Measurements from ENCODE around the gene CETN1. TPM values are rescaled to one million over a fixed set of nuclear protein-coding genes. Genes with fewer than 3 reads are reported as not detected.

The CETN1 gene
- total RNA-seq, 1 donor from 2014 or later, result not detected

DNA sequence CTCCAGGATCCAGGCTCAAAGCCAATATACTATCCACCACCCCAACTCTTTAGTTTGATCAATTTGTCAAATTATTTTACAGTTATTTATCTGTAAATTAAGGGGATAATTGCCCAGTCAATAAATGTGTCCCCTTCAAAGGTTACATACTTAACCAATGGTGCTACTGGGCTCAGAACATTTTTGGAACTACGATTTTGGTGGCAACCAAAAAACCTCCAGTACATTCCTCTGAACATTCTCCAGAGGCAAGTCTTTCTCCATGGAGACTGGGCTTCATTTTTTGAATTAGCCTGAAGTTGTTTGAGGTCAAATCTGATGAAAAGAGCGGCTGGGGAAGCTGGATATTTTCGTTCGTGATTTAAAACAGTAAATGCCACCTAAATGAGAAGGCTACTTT is 14.9 kb downstream of the CETN1 start:
- peaks cover 14% of the 10 kb centered on the region for H3K4me1 Mint-ChIP-seq (ENCODE audit: low read depth)
- H3K27me3 Mint-ChIP-seq (ENCODE audit: insufficient read depth), result peaks cover 13% of the 10 kb centered on the region
- H3K4me3 Mint-ChIP-seq, result no peak overlapping the region
- intact Hi-C loops (cut with micrococcal nuclease), result loop anchor here (5.0 kb wide), 2 partner anchors 217 to 438 kb away; partner anchors contain the start of genes USP14 and YES1
- peaks cover 9% of the 10 kb centered on the region for H3K9me3 Mint-ChIP-seq
- peaks cover 2% of the 10 kb centered on the region for H3K36me3 Mint-ChIP-seq (ENCODE audit: low read depth)
- H3K27ac Mint-ChIP-seq, result no peak overlapping the region
- no peak for DNase-seq (ENCODE audit: low spot score)

DNA sequence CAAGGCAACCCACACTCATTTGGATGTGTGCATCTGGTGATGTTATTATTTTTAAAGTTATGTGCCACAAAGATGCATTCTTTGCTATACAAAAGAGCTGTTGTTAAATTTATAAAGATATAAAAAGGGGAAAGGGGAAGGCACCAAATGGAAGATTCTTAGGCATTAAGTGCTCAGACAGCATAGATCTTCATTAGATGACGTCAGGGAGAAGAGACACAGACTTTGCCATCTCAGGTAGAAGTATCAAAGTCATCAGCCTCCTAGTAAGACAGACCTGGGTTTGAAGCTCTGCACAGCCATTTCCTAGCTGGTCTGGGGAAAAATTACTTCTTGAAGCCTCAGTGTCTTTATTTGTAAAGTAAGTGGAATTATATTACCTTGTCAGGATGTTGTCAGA is 15.4 kb downstream of the CETN1 start:
- Mint-ChIP-seq H3K4me1 (ENCODE audit: low read depth) (peaks cover 14% of the 10 kb centered on the region), H3K27me3 (ENCODE audit: insufficient read depth) (peaks cover 13% of the 10 kb centered on the region), H3K36me3 (ENCODE audit: low read depth) (peaks cover 2% of the 10 kb centered on the region), H3K4me3 (no peak overlapping the region), H3K9me3 (peaks cover 4% of the 10 kb centered on the region), H3K27ac (no peak overlapping the region)
- no peak for DNase-seq (ENCODE audit: low spot score)
- intact Hi-C loops (cut with micrococcal nuclease), result loop anchor here (5.0 kb wide), 2 partner anchors 217 to 438 kb away; partner anchors contain the start of genes USP14 and YES1

DNA sequence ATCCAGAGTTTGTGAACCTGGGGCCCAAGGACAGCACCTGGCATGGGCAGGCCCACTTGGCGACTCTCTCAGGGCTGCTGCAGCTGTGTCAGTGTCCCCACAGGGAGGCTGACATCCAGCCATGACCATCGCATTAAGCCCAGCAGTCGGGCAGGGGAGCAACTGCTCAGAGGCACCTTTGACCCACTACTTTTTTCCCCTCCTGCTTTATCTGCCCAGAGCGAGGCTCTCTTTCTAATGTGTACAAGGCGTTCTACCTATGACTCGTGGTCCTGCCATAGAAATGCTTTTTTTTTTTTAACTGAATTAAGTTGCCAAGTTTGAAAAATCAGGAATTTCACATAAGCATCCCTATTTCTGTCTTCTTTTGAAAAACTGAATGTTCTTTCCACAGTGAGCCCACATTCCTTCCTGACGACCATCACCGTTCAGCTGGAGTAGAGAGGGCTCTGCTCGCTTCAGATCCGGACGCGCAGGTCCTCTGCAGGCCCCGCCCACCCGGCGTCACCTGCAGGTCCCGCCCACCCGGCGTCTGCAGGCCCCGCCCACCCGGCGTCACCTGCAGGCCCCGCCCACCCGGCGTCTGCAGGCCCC is 16.2 kb downstream of the CETN1 start:
- Mint-ChIP-seq H3K27ac (no peak overlapping the region), H3K9me3 (peaks cover 4% of the 10 kb centered on the region), H3K4me3 (no peak overlapping the region), H3K4me1 (ENCODE audit: low read depth) (peaks cover 14% of the 10 kb centered on the region), H3K36me3 (ENCODE audit: low read depth) (peaks cover 2% of the 10 kb centered on the region), H3K27me3 (ENCODE audit: insufficient read depth) (peaks cover 20% of the 10 kb centered on the region)
- no peak for DNase-seq (ENCODE audit: low spot score)
- intact Hi-C loops (cut with micrococcal nuclease), result loop anchor here (1.0 to 5.0 kb wide), 4 partner anchors 60 to 439 kb away; partner anchors contain the start of genes THOC1, TYMS, USP14 and YES1

DNA sequence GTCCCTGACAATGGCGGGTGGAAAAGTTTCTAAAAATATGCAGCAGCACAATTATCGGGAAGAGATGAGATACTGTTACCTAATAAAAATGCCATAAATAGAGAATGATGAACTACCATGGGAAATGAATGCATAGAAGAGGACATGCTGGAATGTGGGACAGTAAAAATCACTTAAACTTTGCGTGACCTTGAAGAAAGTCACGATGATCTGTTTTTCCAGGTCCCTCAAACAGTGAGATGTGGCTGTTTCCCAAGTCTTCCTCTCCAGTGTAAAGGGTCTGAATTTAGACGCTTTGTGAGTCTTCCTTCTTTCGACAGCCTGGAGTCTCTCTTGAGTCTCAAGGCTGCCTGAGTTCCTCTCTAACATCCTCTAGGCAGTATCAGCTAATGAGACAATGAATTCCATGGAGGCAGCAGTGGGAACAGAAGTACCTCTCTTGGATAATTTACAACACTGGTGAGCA is 18.0 kb downstream of the CETN1 start:
- no peak overlapping the region for H3K4me3 Mint-ChIP-seq
- no peaks in the 10 kb centered on the region for H3K9me3 Mint-ChIP-seq
- intact Hi-C loops (cut with micrococcal nuclease), result loop anchor here (5.0 kb wide), 2 partner anchors 214 to 441 kb away; partner anchors contain the start of genes USP14 and YES1
- H3K36me3 Mint-ChIP-seq (ENCODE audit: low read depth), result no peaks in the 10 kb centered on the region
- peaks cover 14% of the 10 kb centered on the region for H3K4me1 Mint-ChIP-seq (ENCODE audit: low read depth)
- H3K27ac Mint-ChIP-seq, result no peak overlapping the region
- H3K27me3 Mint-ChIP-seq (ENCODE audit: insufficient read depth), result peaks cover 20% of the 10 kb centered on the region
- no peak for DNase-seq (ENCODE audit: low spot score)

DNA sequence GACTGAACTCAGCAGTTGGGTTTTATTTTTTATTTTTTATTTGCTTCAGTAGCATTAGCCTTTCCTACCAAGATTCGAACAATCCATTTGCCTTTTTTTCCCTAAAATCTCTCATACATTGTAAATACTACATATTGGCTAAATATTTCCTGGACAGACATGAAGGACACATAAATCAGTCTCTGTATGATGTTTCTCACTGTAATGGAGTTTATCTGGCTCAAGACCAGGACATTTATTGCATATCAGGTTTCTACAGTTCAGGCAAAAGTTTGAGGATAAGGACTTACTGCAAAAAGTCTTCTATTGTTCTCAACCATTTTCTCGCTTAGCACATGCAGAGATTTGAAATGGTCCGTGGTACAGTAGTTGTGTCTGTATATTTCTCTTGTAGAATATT is 19.9 kb downstream of the CETN1 start:
- DNase-seq (ENCODE audit: low spot score), result no peak
- Mint-ChIP-seq H3K9me3 (no peaks in the 10 kb centered on the region), H3K27ac (no peak overlapping the region), H3K4me1 (ENCODE audit: low read depth) (peaks cover 14% of the 10 kb centered on the region), H3K27me3 (ENCODE audit: insufficient read depth) (peaks cover 16% of the 10 kb centered on the region), H3K36me3 (ENCODE audit: low read depth) (no peaks in the 10 kb centered on the region), H3K4me3 (no peak overlapping the region)
- intact Hi-C loops (cut with micrococcal nuclease), result no loop called here

DNA sequence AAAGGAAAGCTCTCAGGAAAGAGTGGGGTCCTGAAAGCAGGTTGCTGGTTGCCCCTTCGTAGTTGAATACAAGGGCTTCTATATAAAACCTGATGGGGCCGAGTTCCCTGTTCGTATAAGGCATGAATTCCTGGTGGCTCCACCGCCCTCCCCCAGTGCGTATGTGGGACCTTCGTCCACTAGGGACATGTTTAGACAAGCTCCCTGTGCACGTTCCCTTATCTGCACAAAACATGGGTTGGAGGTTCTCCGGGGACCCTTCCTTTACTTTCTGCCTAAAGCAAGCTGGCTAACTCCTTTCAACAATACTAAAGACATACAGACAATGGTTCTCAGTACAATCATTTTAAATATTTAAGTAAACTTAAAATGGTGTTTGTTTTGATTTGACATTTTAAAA is 24.6 kb downstream of the CETN1 start:
- no peaks in the 10 kb centered on the region for H3K9me3 Mint-ChIP-seq
- H3K27me3 Mint-ChIP-seq (ENCODE audit: insufficient read depth), result peaks cover 14% of the 10 kb centered on the region
- no peaks in the 10 kb centered on the region for H3K36me3 Mint-ChIP-seq (ENCODE audit: low read depth)
- no peak overlapping the region for H3K27ac Mint-ChIP-seq
- no peak for DNase-seq (ENCODE audit: low spot score)
- no peak overlapping the region for H3K4me3 Mint-ChIP-seq
- intact Hi-C loops (cut with micrococcal nuclease), result no loop called here
- no peaks in the 10 kb centered on the region for H3K4me1 Mint-ChIP-seq (ENCODE audit: low read depth)

DNA sequence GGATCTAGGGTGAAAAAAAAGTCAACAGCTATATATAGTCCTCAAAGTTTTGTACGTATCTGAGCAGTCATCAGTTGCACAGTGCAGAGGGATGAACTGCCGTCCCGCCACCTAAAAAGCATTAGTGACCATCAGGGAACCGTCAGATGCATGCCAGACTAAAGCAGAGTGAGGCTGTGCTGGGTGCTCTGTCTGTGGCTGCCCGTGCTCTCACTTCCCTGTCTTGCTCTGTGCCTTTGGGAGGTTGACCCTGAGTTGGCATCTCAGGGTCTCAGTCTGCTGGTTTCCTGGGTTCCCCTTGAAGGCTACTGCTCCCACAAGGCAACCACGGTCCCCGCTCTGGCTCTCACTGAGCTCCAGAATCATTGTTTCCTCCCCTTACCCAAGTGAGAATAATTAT is 27.8 kb downstream of the CETN1 start:
- peaks cover 7% of the 10 kb centered on the region for H3K27me3 Mint-ChIP-seq (ENCODE audit: insufficient read depth)
- H3K4me3 Mint-ChIP-seq, result no peak overlapping the region
- H3K9me3 Mint-ChIP-seq, result no peaks in the 10 kb centered on the region
- DNase-seq (ENCODE audit: low spot score), result no peak
- H3K36me3 Mint-ChIP-seq (ENCODE audit: low read depth), result no peaks in the 10 kb centered on the region
- no peaks in the 10 kb centered on the region for H3K4me1 Mint-ChIP-seq (ENCODE audit: low read depth)
- intact Hi-C loops (cut with micrococcal nuclease), result no loop called here
- no peak overlapping the region for H3K27ac Mint-ChIP-seq

DNA sequence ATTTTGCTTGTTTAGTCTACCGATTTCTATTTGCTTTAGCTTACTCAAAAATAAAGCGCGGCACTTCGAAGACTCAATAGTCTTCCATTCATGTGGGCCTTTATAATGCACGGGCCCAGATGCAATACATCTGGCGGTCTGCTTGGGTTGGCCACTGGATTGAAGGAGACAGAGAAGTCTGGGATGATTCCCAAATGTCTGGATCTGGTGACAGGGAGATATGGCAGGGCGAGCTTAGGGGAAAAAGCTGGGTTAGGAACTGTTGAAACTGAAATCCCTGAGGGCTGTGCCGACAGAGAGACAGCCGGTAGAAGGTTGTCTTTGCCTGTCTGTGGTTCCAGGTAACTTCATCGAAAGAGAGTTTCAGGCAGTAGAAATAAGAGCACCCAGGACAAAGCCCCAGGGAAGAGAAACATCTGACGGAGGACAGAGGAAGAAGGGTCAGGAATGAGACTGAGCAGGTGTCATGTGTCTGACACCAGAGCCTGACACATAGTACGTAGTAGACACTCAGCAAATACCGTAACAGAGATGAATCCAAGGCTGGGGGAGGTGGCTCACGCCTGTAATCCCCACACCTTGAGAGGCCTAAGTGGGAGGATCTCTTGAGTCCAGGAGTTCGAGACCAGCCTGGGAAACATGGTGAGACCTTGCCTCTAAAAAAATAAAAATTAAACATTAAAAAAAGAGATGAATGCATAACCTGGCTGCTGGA is 30.2 kb downstream of the CETN1 start:
- Mint-ChIP-seq H3K4me3 (no peak overlapping the region), H3K36me3 (ENCODE audit: low read depth) (no peaks in the 10 kb centered on the region), H3K27ac (no peak overlapping the region), H3K27me3 (ENCODE audit: insufficient read depth) (peaks cover 6% of the 10 kb centered on the region), H3K9me3 (no peaks in the 10 kb centered on the region), H3K4me1 (ENCODE audit: low read depth) (no peaks in the 10 kb centered on the region)
- intact Hi-C loops (cut with micrococcal nuclease), result loop anchor here (10.0 kb wide), 1 partner anchor 116 kb away; no protein-coding TSS in a partner anchor
- no peak for DNase-seq (ENCODE audit: low spot score)

DNA sequence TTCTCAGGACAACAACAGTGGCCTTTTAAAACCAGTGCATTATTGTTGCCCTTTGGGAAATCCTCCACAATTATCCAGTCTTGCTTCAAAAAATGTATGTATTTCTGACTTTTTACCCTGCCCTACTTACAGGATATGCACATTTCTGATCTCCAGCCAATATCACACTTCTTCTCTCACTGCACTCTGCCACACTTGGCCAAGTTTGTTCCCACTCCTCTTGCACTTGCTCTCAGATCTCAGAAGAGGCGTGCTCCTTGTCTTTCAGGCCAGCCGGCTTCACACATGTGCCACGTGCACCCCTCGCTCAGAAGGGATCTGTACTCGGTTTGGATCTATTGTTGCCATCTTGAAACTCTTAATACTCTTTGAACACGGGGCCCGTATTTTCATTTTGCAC is 32.0 kb downstream of the CETN1 start:
- no peak for DNase-seq (ENCODE audit: low spot score)
- intact Hi-C loops (cut with micrococcal nuclease), result loop anchor here (10.0 kb wide), 1 partner anchor 117 kb away; no protein-coding TSS in a partner anchor
- H3K4me1 Mint-ChIP-seq (ENCODE audit: low read depth), result no peaks in the 10 kb centered on the region
- no peak overlapping the region for H3K27ac Mint-ChIP-seq
- peaks cover 4% of the 10 kb centered on the region for H3K27me3 Mint-ChIP-seq (ENCODE audit: insufficient read depth)
- H3K9me3 Mint-ChIP-seq, result no peaks in the 10 kb centered on the region
- no peak overlapping the region for H3K4me3 Mint-ChIP-seq
- no peaks in the 10 kb centered on the region for H3K36me3 Mint-ChIP-seq (ENCODE audit: low read depth)

DNA sequence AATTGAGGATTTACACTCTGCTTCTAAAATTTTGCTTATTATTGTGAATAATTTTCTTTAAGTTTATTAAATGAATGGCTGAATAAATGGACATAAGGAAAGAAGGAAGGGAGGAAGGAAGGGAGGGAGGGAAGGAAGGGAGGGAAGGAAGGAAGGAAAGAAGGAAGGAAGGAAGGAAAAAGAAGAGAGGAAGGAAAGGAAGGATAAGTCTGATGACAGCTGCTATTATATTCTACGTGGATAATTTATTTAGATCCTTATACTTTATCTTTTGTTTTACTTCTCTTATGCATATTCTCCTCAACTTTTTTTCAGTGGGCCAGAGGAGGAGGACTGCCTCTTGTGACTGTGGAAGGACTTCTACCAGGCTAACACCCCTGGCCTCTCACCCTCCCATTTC is 34.0 kb downstream of the CETN1 start:
- peaks cover 4% of the 10 kb centered on the region for H3K27me3 Mint-ChIP-seq (ENCODE audit: insufficient read depth)
- H3K27ac Mint-ChIP-seq, result no peak overlapping the region
- no peaks in the 10 kb centered on the region for H3K36me3 Mint-ChIP-seq (ENCODE audit: low read depth)
- no peaks in the 10 kb centered on the region for H3K9me3 Mint-ChIP-seq
- H3K4me1 Mint-ChIP-seq (ENCODE audit: low read depth), result no peaks in the 10 kb centered on the region
- intact Hi-C loops (cut with micrococcal nuclease), result loop anchor here (10.0 kb wide), 1 partner anchor 119 kb away; no protein-coding TSS in a partner anchor
- no peak for DNase-seq (ENCODE audit: low spot score)
- H3K4me3 Mint-ChIP-seq, result no peak overlapping the region

DNA sequence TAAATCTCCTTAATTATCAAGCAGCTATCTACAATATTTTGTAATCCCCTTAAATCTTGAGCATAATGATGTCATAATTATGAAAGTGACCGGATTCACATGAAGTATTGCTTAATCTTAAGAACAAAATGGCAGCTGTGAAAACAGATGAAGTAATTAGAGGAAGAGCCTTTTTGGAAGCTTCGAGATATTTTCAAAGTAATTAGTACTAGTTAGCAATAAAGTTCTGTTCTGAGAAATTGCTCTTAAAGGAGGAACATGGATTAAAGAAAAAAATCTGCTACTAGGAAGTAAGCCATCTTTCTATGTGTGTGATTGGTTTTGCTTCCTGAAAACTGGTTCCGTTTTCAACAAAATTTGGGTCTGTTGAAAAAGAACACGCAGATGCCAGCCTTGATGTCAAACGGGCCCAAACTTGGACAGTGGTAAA is 34.9 kb downstream of the CETN1 start:
- intact Hi-C loops (cut with micrococcal nuclease), result loop anchor here (5.0 to 10.0 kb wide), 2 partner anchors 120 to 503 kb away; no protein-coding TSS in a partner anchor
- no peak for DNase-seq (ENCODE audit: low spot score)
- no peak overlapping the region for H3K4me3 Mint-ChIP-seq
- peaks cover 6% of the 10 kb centered on the region for H3K27me3 Mint-ChIP-seq (ENCODE audit: insufficient read depth)
- H3K36me3 Mint-ChIP-seq (ENCODE audit: low read depth), result no peaks in the 10 kb centered on the region
- no peak overlapping the region for H3K27ac Mint-ChIP-seq
- H3K9me3 Mint-ChIP-seq, result no peaks in the 10 kb centered on the region
- H3K4me1 Mint-ChIP-seq (ENCODE audit: low read depth), result no peaks in the 10 kb centered on the region

DNA sequence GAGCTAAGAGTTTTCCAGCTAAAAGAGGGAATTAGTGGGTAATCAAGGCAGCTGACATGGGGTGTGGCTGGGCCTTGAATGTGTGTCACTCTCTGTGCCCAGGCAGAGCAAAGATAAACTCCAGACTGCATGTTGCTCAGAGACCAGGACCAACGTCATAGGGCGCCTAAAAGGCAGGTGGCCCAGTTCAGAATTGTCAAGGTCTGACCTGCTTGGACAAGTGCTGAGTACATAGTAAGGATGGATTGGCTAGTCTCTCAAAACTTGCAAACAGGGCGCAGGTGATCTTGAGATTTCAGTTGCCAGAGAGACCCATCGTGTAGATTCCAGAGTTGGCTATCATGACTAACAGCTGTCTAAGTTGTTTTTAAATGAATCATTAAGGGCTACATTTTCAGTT is 35.6 kb downstream of the CETN1 start:
- intact Hi-C loops (cut with micrococcal nuclease), result loop anchor here (1.0 to 10.0 kb wide), 5 partner anchors 18 to 503 kb away; partner anchors contain the start of gene THOC1
- no peak overlapping the region for H3K27ac Mint-ChIP-seq
- H3K9me3 Mint-ChIP-seq, result no peaks in the 10 kb centered on the region
- H3K4me1 Mint-ChIP-seq (ENCODE audit: low read depth), result no peaks in the 10 kb centered on the region
- no peak for DNase-seq (ENCODE audit: low spot score)
- no peaks in the 10 kb centered on the region for H3K36me3 Mint-ChIP-seq (ENCODE audit: low read depth)
- H3K27me3 Mint-ChIP-seq (ENCODE audit: insufficient read depth), result peaks cover 9% of the 10 kb centered on the region
- no peak overlapping the region for H3K4me3 Mint-ChIP-seq
